Colonic mucosa (tissue), 4 donors: ENCODE measurements around the gene MINDY3. TPM values are rescaled to one million over a fixed set of nuclear protein-coding genes. Genes with fewer than 3 reads are reported as not detected.

Source experiments
- DNase-seq: peaks from one replicate; pipeline ENCODE4 v3.0.0-alpha.2; 2020
- H3K27ac ChIP-seq: fragments of 200-600 bp; one replicate; pipeline ENCODE4 v1.8.0; 2021
- H3K27me3 ChIP-seq: fragments of 200-600 bp; one replicate; pipeline ENCODE4 v1.8.0; 2021
- H3K36me3 ChIP-seq: fragments of 200-600 bp; one replicate; pipeline ENCODE4 v1.8.0; 2021
- H3K4me1 ChIP-seq: fragments of 200-600 bp; one replicate; pipeline ENCODE4 v1.8.0; 2021; ENCODE audit warnings: mild to moderate bottlenecking
- H3K4me3 ChIP-seq: fragments of 200-600 bp; one replicate; pipeline ENCODE4 v1.8.0; 2021
- H3K9ac ChIP-seq, 2 donors: one replicate each; pipeline ENCODE4 v1.7.0; 2013; ENCODE audit warnings: control low read depth in 2 of 2, low read depth in 2 of 2, low read length in 2 of 2
- H3K9me3 ChIP-seq: fragments of 200-600 bp; one replicate; pipeline ENCODE4 v1.8.0; 2021
- intact Hi-C: fragments of 100-400 bp; cut with DNase I; formaldehyde crosslinking; loops from one replicate; pipeline ENCODE4 v1.14.1; 2022
- total RNA-seq, 2 donors: library from RNA; stranded (reverse); fragmentation: NEBNext Ultra II Directional in 1 of 2; extraction: Animal tissue kit (Norgen Biotek cat#: 25700) in 1 of 2; gene quantifications; one replicate each; pipeline ENCODE4 v1.2.1, GENCODE V29; 2021
- TF ChIP-seq, protein P1 (sequence below): fragments of 200-600 bp; IDR thresholded peaks from one replicate; pipeline ENCODE4 v1.8.0; 2022; ENCODE audit warnings: antibody characterized with exemption, mild to moderate bottlenecking
- donor health status: healthy.
- donor health status: DM: no; HTN: no; CAD: no.
- donor health status: DM: no; HTN: no; CAD: no.

Gene MINDY3
- total RNA-seq, 2 donors from 2014 or later = 23.0 to 25.6 TPM

DNA sequence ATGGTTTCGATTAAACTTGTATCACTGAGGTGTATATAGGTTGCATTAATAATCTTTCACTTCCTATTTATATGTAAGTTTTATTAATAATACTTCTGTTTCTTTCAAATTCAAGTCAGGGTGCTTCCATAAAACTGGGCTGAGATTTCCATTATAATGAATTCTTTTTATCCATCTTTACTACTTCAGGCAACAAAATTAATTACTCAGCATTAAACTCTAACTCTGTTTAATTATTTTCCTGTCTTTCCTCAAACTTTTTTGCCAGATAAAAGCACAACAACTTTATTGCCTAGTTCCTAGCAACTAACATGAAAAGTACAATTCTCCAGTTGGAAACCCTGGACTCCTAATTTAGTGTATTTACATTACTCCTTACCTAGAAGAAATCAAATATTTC is 3.0 kb upstream of the MINDY3 start:
- H3K9me3 ChIP-seq = no peaks in the 10 kb centered on the region
- peaks cover 3% of the 10 kb centered on the region for H3K4me1 ChIP-seq
- H3K27me3 ChIP-seq = no peaks in the 10 kb centered on the region
- TF ChIP-seq, protein P1, sequence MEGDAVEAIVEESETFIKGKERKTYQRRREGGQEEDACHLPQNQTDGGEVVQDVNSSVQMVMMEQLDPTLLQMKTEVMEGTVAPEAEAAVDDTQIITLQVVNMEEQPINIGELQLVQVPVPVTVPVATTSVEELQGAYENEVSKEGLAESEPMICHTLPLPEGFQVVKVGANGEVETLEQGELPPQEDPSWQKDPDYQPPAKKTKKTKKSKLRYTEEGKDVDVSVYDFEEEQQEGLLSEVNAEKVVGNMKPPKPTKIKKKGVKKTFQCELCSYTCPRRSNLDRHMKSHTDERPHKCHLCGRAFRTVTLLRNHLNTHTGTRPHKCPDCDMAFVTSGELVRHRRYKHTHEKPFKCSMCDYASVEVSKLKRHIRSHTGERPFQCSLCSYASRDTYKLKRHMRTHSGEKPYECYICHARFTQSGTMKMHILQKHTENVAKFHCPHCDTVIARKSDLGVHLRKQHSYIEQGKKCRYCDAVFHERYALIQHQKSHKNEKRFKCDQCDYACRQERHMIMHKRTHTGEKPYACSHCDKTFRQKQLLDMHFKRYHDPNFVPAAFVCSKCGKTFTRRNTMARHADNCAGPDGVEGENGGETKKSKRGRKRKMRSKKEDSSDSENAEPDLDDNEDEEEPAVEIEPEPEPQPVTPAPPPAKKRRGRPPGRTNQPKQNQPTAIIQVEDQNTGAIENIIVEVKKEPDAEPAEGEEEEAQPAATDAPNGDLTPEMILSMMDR = no peak
- no peaks in the 10 kb centered on the region for H3K36me3 ChIP-seq
- no peak overlapping the region for H3K9ac ChIP-seq
- no peak overlapping the region for H3K27ac ChIP-seq
- H3K4me3 ChIP-seq = no peak overlapping the region
- no peak for DNase-seq
- intact Hi-C loops = no loop called here

DNA sequence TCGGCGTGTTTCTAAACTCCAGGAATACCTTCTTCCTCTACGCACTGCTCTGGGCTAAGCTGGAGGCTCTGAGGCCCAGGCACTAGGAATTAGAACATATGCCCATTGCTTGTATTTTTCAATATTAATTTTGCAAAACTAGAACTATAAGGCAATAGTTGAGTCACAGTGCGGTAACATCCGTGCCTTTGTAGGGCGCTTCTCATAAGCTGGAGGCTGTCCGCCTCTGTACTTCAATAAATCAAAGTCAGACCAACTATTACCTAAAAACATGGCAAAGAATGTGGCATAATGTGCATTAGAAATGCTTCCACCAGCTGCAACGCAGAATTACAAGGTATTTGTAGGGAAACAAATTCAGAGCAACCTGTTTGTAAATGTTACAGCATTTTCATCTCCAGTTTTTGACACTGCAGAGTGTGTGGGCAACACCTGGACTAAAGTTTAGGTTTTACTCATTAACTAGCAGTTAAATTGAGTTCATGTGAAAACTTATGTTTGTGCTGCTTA is 440 bp upstream of the MINDY3 start:
- Histone ChIP-seq H3K4me3 (peak overlapping the region; percentile 98), H3K27ac (peak overlapping the region; percentile 85), H3K4me1 (peaks cover 20% of the 10 kb centered on the region), H3K36me3 (no peaks in the 10 kb centered on the region), H3K9me3 (no peaks in the 10 kb centered on the region), H3K9ac (peak overlapping the region in 1 of 2 donors; percentile 82), H3K27me3 (no peaks in the 10 kb centered on the region)
- DNase-seq = no peak
- intact Hi-C loops = no loop called here
- TF ChIP-seq, protein P1 = no peak

DNA sequence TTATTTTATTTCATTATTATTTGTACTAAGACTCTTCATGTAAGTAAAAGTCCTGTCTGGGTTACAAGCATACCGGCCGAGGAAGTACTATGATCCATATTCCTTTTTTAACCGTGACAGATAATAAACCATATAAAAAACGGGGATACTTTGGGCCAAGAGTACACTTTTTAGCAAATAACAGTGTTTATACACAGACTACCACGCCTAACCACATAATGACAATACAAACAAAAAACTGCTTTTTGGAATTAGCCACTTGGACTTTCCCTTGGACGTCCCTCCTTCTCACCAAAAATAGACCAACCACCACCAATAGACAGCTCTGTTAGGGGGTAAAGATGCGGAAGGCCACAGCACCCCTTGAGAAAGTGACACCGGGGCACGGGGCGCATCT is 800 bp downstream of the MINDY3 start:
- peak overlapping the region; percentile 65 to 82 for H3K9ac ChIP-seq

GRCh38 chr10:15858861-15859281 is 1.4 kb downstream of the MINDY3 start:
- H3K27ac ChIP-seq = no peak overlapping the region
- H3K4me3 ChIP-seq = peak overlapping the region; percentile 98
- no peaks in the 10 kb centered on the region for H3K9me3 ChIP-seq
- no peaks in the 10 kb centered on the region for H3K36me3 ChIP-seq
- H3K9ac ChIP-seq = no peak overlapping the region
- H3K4me1 ChIP-seq = peaks cover 20% of the 10 kb centered on the region
- H3K27me3 ChIP-seq = no peaks in the 10 kb centered on the region
- DNase-seq = no peak
- TF ChIP-seq, protein P1 = no peak
- intact Hi-C loops = no loop called here

More for the DNA sequence above, 800 bp downstream of the MINDY3 start:
- Histone ChIP-seq H3K4me1 (peaks cover 20% of the 10 kb centered on the region), H3K9me3 (no peaks in the 10 kb centered on the region), H3K36me3 (no peaks in the 10 kb centered on the region), H3K27me3 (no peaks in the 10 kb centered on the region), H3K4me3 (peak overlapping the region; percentile 98), H3K27ac (peak overlapping the region; percentile 85)
- no peak for DNase-seq
- TF ChIP-seq, protein P1 = no peak
- intact Hi-C loops = no loop called here

DNA sequence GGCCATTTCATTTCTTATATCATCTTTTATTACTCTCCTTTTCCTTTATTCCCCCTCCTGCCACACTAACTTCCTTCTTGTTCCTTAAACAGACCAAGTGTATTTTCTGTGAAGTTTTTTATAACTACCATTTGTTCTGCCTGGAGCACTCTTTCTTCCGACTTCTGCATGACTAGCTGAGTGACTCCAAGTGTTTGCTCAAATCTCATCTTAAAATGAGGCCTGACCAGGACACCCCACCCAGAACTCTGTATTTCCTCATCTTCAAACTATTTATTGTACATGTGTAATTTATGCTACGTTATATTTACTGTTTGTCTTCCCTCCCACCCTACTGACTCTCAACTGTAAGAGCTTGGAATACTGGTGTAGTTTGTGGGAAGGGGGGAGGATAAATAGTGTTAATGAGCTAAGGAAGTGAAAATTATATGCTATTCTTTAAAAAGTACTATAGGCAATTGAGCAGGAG is 3.2 kb downstream of the MINDY3 start:
- DNase-seq = peak; percentile 21
- Histone ChIP-seq H3K36me3 (no peaks in the 10 kb centered on the region), H3K9me3 (no peaks in the 10 kb centered on the region), H3K27me3 (no peaks in the 10 kb centered on the region), H3K27ac (peak overlapping the region; percentile 22), H3K9ac (no peak overlapping the region), H3K4me1 (peaks cover 20% of the 10 kb centered on the region), H3K4me3 (no peak overlapping the region)
- intact Hi-C loops = no loop called here
- TF ChIP-seq, protein P1 = no peak
